22Rv1 (cell line): ENCODE results near the gene SENP7.

Experiments
- ZFX ChIP-seq: fragments of 450-650 bp; IDR thresholded peaks from 2 replicates; pipeline ENCODE4 v1.6.1; 2017; ENCODE audit warnings: antibody characterized with exemption, borderline replicate concordance
- TF ChIP-seq, protein P1 (sequence below): fragments of 450-650 bp; IDR thresholded peaks from 2 replicates; pipeline ENCODE4 v1.5.1; 2017; ENCODE audit warnings: mild to moderate bottlenecking

DNA sequence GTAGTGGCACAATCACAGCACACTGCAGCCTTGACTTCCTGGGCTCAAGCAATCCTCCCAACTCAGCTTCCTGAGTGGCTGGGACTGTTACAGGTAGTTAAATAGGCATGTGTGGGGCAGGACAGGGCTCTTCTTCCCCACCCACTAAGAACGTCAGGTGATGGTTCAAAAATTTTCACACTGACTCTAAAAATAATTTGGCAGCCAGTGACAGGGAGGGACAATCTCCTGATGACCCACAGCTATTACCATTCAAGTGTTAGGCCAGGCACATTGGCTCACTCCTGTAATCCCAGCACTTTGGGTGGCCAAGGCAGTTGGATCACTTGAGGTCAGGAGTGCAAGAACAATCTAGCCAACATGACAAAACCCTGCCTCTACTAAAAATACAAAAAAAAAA is 36.5 kb upstream of the SENP7 start:
- TF ChIP-seq, protein P1, sequence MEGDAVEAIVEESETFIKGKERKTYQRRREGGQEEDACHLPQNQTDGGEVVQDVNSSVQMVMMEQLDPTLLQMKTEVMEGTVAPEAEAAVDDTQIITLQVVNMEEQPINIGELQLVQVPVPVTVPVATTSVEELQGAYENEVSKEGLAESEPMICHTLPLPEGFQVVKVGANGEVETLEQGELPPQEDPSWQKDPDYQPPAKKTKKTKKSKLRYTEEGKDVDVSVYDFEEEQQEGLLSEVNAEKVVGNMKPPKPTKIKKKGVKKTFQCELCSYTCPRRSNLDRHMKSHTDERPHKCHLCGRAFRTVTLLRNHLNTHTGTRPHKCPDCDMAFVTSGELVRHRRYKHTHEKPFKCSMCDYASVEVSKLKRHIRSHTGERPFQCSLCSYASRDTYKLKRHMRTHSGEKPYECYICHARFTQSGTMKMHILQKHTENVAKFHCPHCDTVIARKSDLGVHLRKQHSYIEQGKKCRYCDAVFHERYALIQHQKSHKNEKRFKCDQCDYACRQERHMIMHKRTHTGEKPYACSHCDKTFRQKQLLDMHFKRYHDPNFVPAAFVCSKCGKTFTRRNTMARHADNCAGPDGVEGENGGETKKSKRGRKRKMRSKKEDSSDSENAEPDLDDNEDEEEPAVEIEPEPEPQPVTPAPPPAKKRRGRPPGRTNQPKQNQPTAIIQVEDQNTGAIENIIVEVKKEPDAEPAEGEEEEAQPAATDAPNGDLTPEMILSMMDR, result no peak
- no peak for TF ChIP-seq ZFX
